Activated gamma-delta T cell (primary cell): ENCODE measurements around the gene CSNK2B.

Source experiments
- DNase-seq: peaks from one replicate; lab custom pipeline; 2025; lab: John Stamatoyannopoulos, UW

The CSNK2B gene

DNA sequence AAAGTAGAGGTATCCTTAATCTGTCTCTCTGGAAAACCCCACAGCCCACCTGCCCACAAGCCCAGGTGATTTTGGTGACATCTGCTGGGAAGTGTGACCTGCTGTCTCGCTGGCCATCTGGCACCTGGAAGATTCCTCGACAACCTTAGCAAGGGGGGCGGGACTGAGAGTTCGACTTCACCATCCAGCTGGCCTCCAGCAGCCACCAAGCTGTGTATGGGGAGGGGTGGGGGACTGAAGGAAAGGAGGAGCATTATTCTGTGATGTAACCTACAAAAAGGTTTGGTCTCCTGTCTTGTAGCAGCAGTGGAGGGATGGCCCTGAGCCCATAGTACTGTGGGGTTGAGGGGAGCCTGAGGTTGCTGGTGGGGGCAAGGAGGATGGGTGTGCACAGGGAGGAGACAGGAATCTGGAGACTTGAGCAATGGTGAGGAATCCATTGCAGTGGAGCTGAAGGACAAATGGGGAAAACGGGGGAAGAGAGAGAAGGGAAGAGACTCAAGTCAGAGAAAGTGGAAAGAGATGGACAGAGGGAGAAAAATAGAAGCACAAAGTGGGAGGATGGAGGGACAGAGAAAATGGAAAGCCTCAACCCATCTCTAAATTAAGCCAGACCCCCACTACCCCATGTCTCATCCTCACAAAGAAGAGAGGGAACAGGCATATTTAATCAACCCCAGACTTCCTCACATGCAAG, 44.8 kb downstream of the CSNK2B start:
- no peak for DNase-seq

DNA sequence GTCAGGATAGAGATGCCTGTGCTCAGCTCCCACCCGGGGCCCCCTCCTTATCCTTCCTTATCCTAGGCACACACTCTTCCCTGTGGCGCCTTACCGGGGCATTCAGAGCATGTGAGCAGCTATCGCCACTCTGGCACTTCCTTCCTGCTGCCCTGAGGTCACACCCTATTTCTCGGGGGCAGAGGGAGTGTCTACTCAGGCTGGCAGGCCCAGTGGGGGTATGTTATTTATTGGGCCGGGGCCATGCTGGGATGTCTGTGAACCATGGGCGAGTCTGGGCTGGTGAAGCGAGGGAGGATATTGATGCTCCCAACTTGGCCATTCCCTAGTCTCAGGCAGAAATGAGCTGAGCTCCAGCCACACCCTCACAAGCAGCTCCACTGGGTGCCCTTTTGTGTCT, 45.4 kb downstream of the CSNK2B start:
- no peak for DNase-seq

DNA sequence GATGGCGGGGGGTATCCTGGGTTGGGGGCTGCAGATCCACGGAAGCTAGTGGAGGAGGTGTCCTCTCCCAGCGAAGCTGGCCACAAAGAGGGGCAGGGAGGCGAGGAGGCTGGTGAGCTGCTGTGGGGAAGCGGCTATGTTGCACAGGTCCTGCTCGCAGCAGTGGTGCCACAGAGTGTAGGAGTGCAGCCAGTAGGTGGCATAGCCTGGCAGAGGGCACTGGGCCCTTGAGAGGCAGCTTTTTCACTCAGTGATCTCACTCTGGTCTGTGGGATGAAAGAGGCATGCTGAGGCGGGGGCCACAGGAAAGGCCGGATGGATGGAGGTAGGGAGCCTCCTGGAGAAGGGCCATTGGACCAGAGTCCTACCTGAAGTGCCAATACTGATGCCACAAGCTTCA, 46.4 kb downstream of the CSNK2B start:
- no peak for DNase-seq

DNA sequence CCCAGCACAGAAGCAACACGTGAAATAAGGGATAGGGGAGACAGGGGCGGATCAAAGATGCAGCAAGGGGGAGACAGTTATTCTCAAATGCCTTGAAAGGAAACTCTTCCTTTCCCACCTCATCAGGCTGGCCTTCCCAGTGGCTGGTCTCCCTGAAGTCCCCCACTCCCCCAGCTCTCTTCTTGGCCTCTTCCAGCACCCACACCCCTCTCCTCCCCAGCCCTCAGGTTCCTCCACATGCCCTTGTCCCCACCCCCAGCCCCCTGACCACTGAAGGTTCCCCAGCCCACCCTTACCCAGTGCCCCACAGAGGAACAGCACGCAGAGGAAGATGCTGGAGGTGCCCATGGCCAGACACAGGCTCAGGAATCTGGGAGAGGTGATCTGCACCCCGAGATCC, 47.6 kb downstream of the CSNK2B start:
- no peak for DNase-seq

DNA sequence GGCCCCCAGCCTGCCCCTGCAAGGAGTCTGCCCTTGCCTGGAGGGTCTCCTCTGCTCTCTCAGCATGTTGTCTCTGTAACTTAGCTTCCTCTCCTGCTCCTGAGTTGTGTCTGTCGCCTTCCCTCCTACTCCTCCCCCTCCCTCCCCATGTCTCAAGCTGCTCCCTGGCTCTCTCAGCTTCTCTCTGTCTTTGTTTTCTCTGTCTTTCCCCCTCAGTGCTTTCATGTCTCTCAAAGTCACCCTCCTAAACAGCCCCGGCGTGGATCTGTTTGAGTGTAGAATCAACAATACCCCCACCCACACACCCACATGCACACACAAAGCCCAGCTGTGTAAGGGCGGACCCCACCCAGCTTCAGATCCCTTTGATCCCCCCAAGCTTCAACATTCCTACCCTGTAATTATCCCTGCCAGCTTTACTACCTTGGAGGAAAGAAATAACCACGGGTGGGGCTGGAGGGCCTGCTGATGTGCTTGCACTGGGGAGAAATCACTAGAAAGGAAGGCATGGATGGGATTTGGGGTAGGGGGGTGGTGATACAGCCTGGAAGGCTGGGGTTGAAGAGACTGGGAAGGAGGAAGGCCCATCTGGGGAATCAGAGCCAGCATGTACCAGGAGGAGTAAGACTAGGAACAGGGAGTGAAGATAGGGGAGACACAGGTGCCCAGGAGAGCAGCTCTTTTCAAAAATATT, 48.3 kb downstream of the CSNK2B start:
- DNase-seq: no peak

DNA sequence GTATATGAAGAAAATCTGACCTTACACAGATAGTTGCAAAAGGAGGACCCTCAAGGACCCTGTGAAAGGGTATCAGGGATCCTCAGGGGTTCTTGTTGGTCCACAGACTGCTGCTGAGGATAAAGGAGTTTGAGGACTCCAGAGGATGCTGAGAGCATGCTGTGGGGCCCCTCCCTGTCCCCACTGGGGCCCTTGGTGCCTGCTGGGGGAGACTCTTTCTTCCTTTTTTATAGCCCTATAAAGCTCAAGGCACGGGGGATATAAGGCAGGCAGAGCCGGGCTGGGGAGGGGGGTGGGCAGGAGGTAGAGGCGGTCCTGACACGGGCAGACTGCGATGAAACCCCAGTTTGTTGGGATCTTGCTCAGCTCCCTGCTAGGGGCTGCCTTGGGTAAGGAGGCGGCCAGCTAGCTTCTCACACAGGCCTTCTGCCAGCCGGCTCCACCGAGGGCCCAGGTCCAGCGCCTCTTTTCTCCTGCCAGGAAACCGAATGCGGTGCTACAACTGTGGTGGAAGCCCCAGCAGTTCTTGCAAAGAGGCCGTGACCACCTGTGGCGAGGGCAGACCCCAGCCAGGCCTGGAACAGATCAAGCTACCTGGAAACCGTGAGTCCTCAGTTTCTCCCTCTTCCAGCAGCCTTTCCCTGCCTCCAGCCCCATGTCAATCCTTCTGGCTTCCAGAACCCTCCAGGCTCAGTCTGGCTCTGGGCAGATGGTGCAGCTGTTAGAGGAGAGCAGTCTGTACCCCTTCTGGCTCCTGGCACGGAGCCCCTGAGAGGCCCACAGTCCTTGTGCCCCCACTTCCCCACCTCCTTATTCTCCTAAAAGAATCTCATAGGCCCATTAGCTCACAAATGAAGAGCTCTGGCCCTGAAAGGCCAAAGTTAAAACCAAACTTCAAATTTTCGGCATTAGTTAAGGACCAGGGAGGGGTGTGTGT, 49.4 kb downstream of the CSNK2B start, which contains the start of gene LY6G6D:
Gene LY6G6D (plus strand): TSS at position 327 of the 937 bp plus-strand sequence. CDS start 8 bp downstream, at position 335.
- DNase-seq: no peak

DNA sequence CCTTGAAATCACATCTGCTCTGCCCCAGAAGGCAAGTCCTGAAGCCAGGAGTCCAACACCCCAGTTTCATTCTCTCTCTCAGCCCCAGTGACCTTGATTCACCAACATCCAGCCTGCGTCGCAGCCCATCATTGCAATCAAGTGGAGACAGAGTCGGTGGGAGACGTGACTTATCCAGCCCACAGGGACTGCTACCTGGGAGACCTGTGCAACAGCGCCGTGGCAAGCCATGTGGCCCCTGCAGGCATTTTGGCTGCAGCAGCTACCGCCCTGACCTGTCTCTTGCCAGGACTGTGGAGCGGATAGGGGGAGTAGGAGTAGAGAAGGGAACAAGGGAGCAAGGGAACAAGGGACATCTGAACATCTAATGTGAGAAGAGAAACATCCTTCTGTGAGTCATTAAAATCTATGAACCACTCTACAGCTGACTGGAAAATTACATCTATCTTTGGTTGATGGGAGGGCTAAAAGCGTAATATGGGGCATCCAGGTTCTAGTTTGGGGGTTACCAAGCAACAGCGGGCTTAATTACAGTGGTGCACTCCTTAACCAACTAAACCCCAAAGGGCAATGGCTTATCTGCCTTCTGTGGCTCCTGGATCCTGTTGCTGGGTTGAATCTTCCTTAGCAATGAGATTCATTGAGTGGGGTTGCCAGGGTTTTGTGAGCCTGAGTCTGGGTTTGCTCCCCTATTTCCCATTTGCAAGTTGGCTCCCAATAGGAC, 51.8 kb downstream of the CSNK2B start:
- no peak for DNase-seq

DNA sequence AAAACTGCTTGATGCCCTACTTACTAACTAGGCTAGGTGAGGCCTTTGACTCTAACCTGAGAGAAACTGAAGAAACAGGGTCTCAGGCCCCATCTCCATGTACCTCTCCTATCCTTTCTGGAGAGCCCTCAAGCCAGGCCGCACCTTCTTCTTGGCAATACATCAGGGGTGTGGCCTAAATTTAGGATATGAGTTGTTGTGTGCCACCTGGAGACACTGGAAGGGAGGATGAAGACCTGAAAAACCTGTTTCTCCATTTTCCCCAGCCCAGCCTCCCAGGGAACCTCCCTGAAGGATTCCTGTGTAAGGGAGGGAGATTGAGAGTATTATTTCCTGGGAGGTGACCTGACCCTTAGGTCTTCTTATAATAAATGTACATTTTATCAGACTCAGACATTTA, 52.4 kb downstream of the CSNK2B start:
- DNase-seq: no peak

DNA sequence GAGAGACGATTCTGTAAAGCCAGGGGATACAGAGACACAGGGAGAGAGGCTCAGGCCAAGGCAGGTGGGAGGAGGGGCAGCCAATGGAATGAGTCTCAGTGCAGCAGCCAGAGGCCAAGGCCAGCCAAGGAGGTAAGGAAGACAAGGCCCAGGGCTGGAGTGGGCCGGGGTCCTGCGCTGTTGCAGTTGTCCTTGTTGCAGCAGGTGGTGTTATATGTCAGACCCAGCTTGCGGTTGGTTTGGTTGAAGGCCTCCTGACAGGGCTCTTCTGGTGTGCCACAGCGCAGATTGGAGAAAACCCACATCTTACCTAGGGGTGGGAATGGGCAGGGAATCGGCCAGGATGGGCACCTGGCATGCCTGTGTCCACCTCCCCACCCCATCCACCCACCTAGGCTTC, 53.1 kb downstream of the CSNK2B start:
- no peak for DNase-seq
